H54 (cell line): ENCODE measurements around the gene PRKAR1A.
"Not testable (repeated sequence)": the region's sequence is repeated elsewhere in the genome, so short reads cannot be mapped to it uniquely, and the experiment has no call there.

ENCODE experiments used
- DNase-seq: peaks from one replicate; pipeline ENCODE4 v3.0.0; 2011; ENCODE audit warnings: low spot score, mixed read lengths; ENCODE audit not compliant: insufficient read length
- FAIRE-seq: peaks from 3 replicates; lab custom pipeline; 2011; peaks lifted over from hg19 to GRCh38; lab: Jason Lieb, UNC
- POLR2A ChIP-seq: IDR thresholded peaks from 2 replicates; pipeline ENCODE4 v1.6.1; 2011; ENCODE audit warnings: low read depth, mild to moderate bottlenecking, low read length

Gene PRKAR1A

GRCh38 chr17:68570526-68570925, 58.3 kb downstream of the PRKAR1A start:
- DNase-seq = no peak
- no peak for TF ChIP-seq POLR2A
- FAIRE-seq = no peak

- DNase-seq = no peak
- no peak for TF ChIP-seq POLR2A
- no peak for FAIRE-seq
These were observed 60.1 kb downstream of the PRKAR1A start for GRCh38 chr17:68572138-68572842.

- DNase-seq = no peak
- FAIRE-seq = no peak
- no peak for TF ChIP-seq POLR2A
These were observed 61.1 kb downstream of the PRKAR1A start for GRCh38 chr17:68573338-68573737.

- TF ChIP-seq POLR2A = no peak
- FAIRE-seq (no peak), DNase-seq (no peak)
These were observed 63.9 kb downstream of the PRKAR1A start for GRCh38 chr17:68576137-68576536.

GRCh38 chr17:68576811-68577496, 64.7 kb downstream of the PRKAR1A start:
- DNase-seq (no peak), FAIRE-seq (no peak)
- no peak for TF ChIP-seq POLR2A

- FAIRE-seq = no peak
- DNase-seq = no peak
- no peak for TF ChIP-seq POLR2A
These were observed 65.2 kb downstream of the PRKAR1A start for GRCh38 chr17:68577497-68577821.

- DNase-seq (no peak), FAIRE-seq (no peak)
- no peak for TF ChIP-seq POLR2A
These were observed 66.0 kb downstream of the PRKAR1A start for GRCh38 chr17:68578236-68578635.

GRCh38 chr17:68579194-68579927, 67.1 kb downstream of the PRKAR1A start:
- no peak for FAIRE-seq
- no peak for TF ChIP-seq POLR2A
- DNase-seq = no peak

GRCh38 chr17:68580236-68580770, 68.1 kb downstream of the PRKAR1A start:
- no peak for TF ChIP-seq POLR2A
- no peak for DNase-seq
- no peak for FAIRE-seq

GRCh38 chr17:68581863-68582645, 69.8 kb downstream of the PRKAR1A start:
- TF ChIP-seq POLR2A = no peak
- FAIRE-seq = no peak
- no peak for DNase-seq

- FAIRE-seq = not testable (repeated sequence)
These were observed 70.6 kb downstream of the PRKAR1A start for GRCh38 chr17:68582867-68583266.

GRCh38 chr17:68584581-68585303, 72.5 kb downstream of the PRKAR1A start:
- no peak for TF ChIP-seq POLR2A
- DNase-seq = no peak
- FAIRE-seq = no peak

More at GRCh38 chr17:68582867-68583266, 70.6 kb downstream of the PRKAR1A start:
- DNase-seq = not testable (repeated sequence)

- no peak for TF ChIP-seq POLR2A
- no peak for FAIRE-seq
- DNase-seq = no peak
These were observed 73.4 kb downstream of the PRKAR1A start for GRCh38 chr17:68585643-68586042.

GRCh38 chr17:68587026-68587425, 74.8 kb downstream of the PRKAR1A start:
- no peak for TF ChIP-seq POLR2A
- FAIRE-seq (no peak), DNase-seq (no peak)
